Airway epithelial cell (primary cell): ENCODE data around the gene ADAD1. TPM values are rescaled to one million over a fixed set of nuclear protein-coding genes. Genes with fewer than 3 reads are reported as not detected.

ENCODE experiments used
- total RNA-seq: library from RNA; depleted of rRNA; stranded (reverse); fragments of >200 nt; gene quantifications from 2 replicates; pipeline ENCODE4 v1.2.3, GENCODE V29; 2015

ADAD1 gene
- not detected in 2 replicates for total RNA-seq

DNA sequence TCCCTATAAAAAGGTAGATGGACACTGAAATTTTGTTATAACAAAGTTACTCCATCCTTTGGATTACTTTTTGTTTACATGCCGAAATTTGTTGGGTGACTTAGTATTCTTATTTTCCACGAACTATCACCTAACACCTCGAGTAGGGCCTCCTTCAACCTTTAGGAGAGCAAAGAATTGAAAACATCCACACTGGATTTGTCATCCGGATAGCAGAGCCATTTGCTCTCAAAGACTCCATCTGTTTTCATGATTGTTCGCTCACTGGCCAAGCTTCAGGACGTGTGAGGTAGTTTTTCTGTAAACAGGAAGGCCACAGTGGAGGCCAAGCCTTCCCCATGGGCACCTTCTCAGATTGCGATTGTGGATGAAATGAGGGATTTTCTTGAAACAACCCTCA is at the start of gene ADAD1:
TSS of gene ADAD1 (plus strand) at position 301 of the 400 bp plus-strand sequence. CDS start 1,059 bp downstream, outside the sequence.

GRCh38 chr4:122456231-122457116 is 77.7 kb downstream of the ADAD1 start, which contains the start of gene IL2:
Gene IL2 (minus strand): TSS chr4:122456725. CDS start chr4:122456440, 285 bp downstream.

Other genes starting within 250 kb of the ADAD1 start
- gene BLTP1, start 226.7 kb upstream of the ADAD1 start, total RNA-seq, result 13.9 and 20.0 TPM in 2 replicates
- not detected in 2 replicates for gene IL2, start 77.7 kb downstream of the ADAD1 start, total RNA-seq
- gene IL21, start 242.1 kb downstream of the ADAD1 start, total RNA-seq, result not detected in 2 replicates